ENCODE results near the gene MACROD2.

DNA sequence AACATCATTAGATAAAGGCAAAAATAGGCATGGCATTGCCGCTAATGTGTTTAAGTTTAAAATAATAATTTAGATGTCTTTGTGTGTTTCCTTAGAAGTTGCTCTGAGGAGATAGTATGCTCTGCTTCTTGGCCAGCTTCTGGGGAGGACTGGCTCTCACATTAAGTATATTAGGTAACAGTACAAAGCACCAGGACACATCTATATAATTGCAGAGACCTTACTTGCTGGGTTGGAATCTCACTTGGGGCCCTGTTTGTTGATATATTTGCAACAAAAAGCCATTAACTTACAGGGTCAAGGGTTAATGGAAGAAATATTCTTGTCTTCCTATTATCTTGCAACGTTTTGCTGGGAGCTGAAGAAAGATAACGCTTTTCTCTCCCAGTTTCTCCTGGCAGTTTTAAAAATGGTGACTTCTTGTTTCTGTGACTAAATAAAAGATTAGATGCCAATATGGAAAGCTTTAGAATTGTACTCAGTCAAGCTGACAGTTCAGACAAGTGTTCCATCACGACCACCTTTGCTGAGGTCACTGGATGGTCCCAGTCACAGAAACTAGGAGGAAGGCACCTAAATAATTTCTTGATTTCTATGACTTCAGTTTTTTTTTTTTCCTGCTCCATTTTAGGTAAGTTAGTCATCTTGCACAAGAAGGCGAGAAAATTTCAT, 804.4 kb downstream of the MACROD2 start:
- TF ChIP-seq POLR2A (IDR thresholded peaks at IDR 0.05), result no peak
- TF ChIP-seq, protein P1, sequence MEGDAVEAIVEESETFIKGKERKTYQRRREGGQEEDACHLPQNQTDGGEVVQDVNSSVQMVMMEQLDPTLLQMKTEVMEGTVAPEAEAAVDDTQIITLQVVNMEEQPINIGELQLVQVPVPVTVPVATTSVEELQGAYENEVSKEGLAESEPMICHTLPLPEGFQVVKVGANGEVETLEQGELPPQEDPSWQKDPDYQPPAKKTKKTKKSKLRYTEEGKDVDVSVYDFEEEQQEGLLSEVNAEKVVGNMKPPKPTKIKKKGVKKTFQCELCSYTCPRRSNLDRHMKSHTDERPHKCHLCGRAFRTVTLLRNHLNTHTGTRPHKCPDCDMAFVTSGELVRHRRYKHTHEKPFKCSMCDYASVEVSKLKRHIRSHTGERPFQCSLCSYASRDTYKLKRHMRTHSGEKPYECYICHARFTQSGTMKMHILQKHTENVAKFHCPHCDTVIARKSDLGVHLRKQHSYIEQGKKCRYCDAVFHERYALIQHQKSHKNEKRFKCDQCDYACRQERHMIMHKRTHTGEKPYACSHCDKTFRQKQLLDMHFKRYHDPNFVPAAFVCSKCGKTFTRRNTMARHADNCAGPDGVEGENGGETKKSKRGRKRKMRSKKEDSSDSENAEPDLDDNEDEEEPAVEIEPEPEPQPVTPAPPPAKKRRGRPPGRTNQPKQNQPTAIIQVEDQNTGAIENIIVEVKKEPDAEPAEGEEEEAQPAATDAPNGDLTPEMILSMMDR (IDR thresholded peaks at IDR 0.05), result no peak
